ENCODE data around the gene RASSF4. TPM values are rescaled to one million over a fixed set of nuclear protein-coding genes. Genes with fewer than 3 reads are reported as not detected.

RASSF4 gene
- total and polyA plus RNA-seq, 9 of the 15 experiments (the other 6 are each of a cell fraction or from before 2014, with no cell fraction given) = 0.01 to 0.62 (median 0.11) TPM; not detected in 3

DNA sequence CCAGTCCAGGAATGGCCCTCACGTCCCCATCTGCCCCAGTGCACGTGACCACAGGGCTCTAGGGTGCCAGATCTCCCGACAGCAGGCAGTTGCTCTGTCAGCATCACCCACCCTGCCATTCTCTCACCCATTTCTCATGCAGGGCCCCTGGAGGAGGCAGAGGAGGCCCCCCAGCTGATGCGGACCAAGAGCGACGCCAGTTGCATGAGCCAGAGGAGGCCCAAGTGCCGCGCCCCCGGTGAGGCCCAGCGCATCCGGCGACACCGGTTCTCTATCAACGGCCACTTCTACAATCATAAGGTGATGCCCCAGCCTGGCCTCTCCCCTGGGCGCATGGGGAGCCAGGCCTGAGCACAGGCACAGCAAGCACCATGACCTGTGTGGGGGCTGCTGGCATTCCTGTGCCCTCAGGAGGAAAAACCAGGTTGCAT lies 25.1 kb downstream of the RASSF4 start:
- no peak overlapping the region for H3K27ac ChIP-seq (ENCODE audit: extremely low read depth, low read depth, low read length)
- H3K4me3 ChIP-seq = no peak overlapping the region
- peaks cover 22 to 30% of the 10 kb centered on the region in 2 experiments for H3K4me1 ChIP-seq (replicated peaks in 1 of 2; ENCODE audit: control insufficient read depth in 2 of 2, insufficient read depth in 2 of 2, low read length in 2 of 2)
- peaks cover 14 to 33% of the 10 kb centered on the region in 2 experiments for H3K27me3 ChIP-seq (ENCODE audit: control insufficient read depth in 2 of 2, insufficient read depth in 2 of 2, low read length in 2 of 2)
- H3K9me3 ChIP-seq (replicated peaks; ENCODE audit: control insufficient read depth, insufficient read depth, low read depth, low read length) = no peaks in the 10 kb centered on the region
- H3K9me1 ChIP-seq (ENCODE audit: control insufficient read depth, insufficient read depth, low read length) = no peaks in the 10 kb centered on the region
- intact Hi-C loops (cut with micrococcal nuclease) = no loop called here
- no peak for TF ChIP-seq ARID1B (IDR thresholded peaks at IDR 0.05)
- no peak for TF ChIP-seq ZNF561 (CRISPR knock-in tag; conservative IDR thresholded peaks at IDR 0.05)
- TF ChIP-seq BHLHE40 (IDR thresholded peaks at IDR 0.05; ENCODE audit: low read length) = 0 out of 2 replicates have a peak, but pooled peaks have one; percentile 17
- TF ChIP-seq ZNF253 (CRISPR knock-in tag; conservative IDR thresholded peaks at IDR 0.05) = no peak
- TF ChIP-seq MYNN (IDR thresholded peaks at IDR 0.05) = no peak
- no peak for TF ChIP-seq MYNN (CRISPR knock-in tag; IDR thresholded peaks at IDR 0.05)
- FAIRE-seq = no peak
- H3K4me2 ChIP-seq (ENCODE audit: insufficient read depth, low read length) = no peak overlapping the region
- no peak overlapping the region; a peak in 1 of 4 replicates for H3K9ac ChIP-seq (ENCODE audit: insufficient read depth in 1 of 2, low read depth in 2 of 2, low read length in 2 of 2)
- 50% methylated on average over 14 of the region's 15 CpGs for WGBS (ENCODE audit: insufficient coverage, low coverage, missing lambda C conversion rate)
- no peak for ATAC-seq
- H3K36me3 ChIP-seq (ENCODE audit: control insufficient read depth, insufficient read depth, low read length) = no peaks in the 10 kb centered on the region
- CTCF ChIA-PET (ENCODE audit: low intra/inter-chr PET ratio) = no interaction called here
- no peak overlapping the region for H2AFZ ChIP-seq (ENCODE audit: low read depth, low read length)
- in situ Hi-C loops (cut with MboI) = no loop called here
- H4K20me1 ChIP-seq (replicated peaks; ENCODE audit: control insufficient read depth, insufficient read depth, low read length) = 0 out of 2 replicates have a peak, but pooled peaks cover 3% of the 10 kb centered on the region
- H3K79me2 ChIP-seq (ENCODE audit: control insufficient read depth, insufficient read depth, low read length) = no peaks in the 10 kb centered on the region
- BruUV-seq (replicated peaks) = no TSS peak
- no peak for DNase-seq (ENCODE audit: extremely low read depth in 1 of 4, low spot score in 3 of 4)
- POLR2A ChIA-PET = interaction anchor here (0.6 kb wide), 1 partner anchor 9 kb away, joined by 3 read pairs; no protein-coding TSS in a partner anchor

DNA sequence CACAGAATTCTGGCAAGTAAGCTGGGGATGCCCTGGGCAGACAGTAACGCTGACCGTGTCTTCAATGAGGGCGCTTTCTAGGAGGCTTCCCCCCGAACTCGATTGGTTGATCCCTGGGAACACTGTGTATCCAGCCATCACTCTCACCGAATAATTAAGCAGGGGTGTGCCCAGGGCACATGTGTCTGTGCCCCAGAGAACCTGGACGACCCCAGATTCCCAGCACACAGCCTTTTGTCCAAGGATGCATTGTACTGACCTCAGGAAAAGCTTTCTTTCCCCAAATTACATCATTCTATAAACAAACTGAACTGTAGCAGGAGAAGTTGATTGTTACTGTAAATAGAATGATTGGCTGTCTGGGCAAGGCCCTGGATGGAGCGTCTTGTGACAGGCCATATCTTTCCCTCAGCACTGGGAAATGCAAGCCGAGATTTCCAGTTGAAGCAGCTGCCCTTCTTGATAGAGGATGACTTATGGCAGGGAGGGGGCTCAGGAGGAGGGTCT lies 25.6 kb downstream of the RASSF4 start:
- H3K36me3 ChIP-seq (ENCODE audit: control insufficient read depth, insufficient read depth, low read length) = no peaks in the 10 kb centered on the region
- H3K9me3 ChIP-seq (replicated peaks; ENCODE audit: control insufficient read depth, insufficient read depth, low read depth, low read length) = no peaks in the 10 kb centered on the region
- H3K27ac ChIP-seq (ENCODE audit: extremely low read depth, low read depth, low read length) = no peak overlapping the region
- no peaks in the 10 kb centered on the region for H3K9me1 ChIP-seq (ENCODE audit: control insufficient read depth, insufficient read depth, low read length)
- H3K9ac ChIP-seq (ENCODE audit: insufficient read depth in 1 of 2, low read depth in 2 of 2, low read length in 2 of 2) = no peak overlapping the region
- no peaks in the 10 kb centered on the region for H3K79me2 ChIP-seq (ENCODE audit: control insufficient read depth, insufficient read depth, low read length)
- no peak overlapping the region for H2AFZ ChIP-seq (ENCODE audit: low read depth, low read length)
- DNase-seq (ENCODE audit: extremely low read depth in 1 of 4, low spot score in 3 of 4) (no peak), FAIRE-seq (no peak), ATAC-seq (no peak)
- H4K20me1 ChIP-seq (replicated peaks; ENCODE audit: control insufficient read depth, insufficient read depth, low read length) = 0 out of 2 replicates have a peak, but pooled peaks cover 3% of the 10 kb centered on the region
- H3K27me3 ChIP-seq (ENCODE audit: control insufficient read depth in 2 of 2, insufficient read depth in 2 of 2, low read length in 2 of 2) = peaks cover 14 to 38% of the 10 kb centered on the region in 2 experiments
- peaks cover 17 to 34% of the 10 kb centered on the region in 2 experiments for H3K4me1 ChIP-seq (replicated peaks in 1 of 2; ENCODE audit: control insufficient read depth in 2 of 2, insufficient read depth in 2 of 2, low read length in 2 of 2)
- H3K4me2 ChIP-seq (ENCODE audit: insufficient read depth, low read length) = no peak overlapping the region
- CTCF ChIA-PET (ENCODE audit: low intra/inter-chr PET ratio) = no interaction called here
- 15% methylated on average over 9 of the region's 9 CpGs for WGBS (ENCODE audit: insufficient coverage, low coverage, missing lambda C conversion rate)
- in situ Hi-C loops (cut with MboI) = no loop called here
- BruUV-seq (replicated peaks) = no TSS peak
- POLR2A ChIA-PET = no interaction called here
- H3K4me3 ChIP-seq = no peak overlapping the region
- intact Hi-C loops (cut with micrococcal nuclease) = no loop called here
- TF ChIP-seq ZNF778 (CRISPR knock-in tag; IDR thresholded peaks at IDR 0.05) (no peak), TRIM24 (IDR thresholded peaks at IDR 0.05) (peak in 1 of 2 experiments; percentile 11; a peak in 1 of 4 replicates), ELF2 (CRISPR knock-in tag; IDR thresholded peaks at IDR 0.05) (no peak), TEAD1 (CRISPR knock-in tag; IDR thresholded peaks at IDR 0.05) (peak in 1 of 2 experiments; percentile 70; a peak in 1 of 4 replicates), SMAD4 (CRISPR knock-in tag; conservative IDR thresholded peaks at IDR 0.05) (peak; percentile 54), FOSL1 (tag; conservative IDR thresholded peaks at IDR 0.05) (peak; percentile 34; the same call in 1 of the 2 replicates), NRF1 (conservative IDR thresholded peaks at IDR 0.05 in 1 of 2, IDR thresholded peaks at IDR 0.05 in 1 of 2) (0 out of 4 replicates have a peak, but pooled peaks of 1 of the 2 experiments have one; percentile 27), COPS2 (conservative IDR thresholded peaks at IDR 0.05) (no peak)
- TF ChIP-seq, protein P1, sequence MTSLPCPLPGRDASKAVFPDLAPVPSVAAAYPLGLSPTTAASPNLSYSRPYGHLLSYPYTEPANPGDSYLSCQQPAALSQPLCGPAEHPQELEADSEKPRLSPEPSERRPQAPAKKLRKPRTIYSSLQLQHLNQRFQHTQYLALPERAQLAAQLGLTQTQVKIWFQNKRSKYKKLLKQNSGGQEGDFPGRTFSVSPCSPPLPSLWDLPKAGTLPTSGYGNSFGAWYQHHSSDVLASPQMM (CRISPR knock-in tag; IDR thresholded peaks at IDR 0.05) = no peak
- TF ChIP-seq, protein P2, sequence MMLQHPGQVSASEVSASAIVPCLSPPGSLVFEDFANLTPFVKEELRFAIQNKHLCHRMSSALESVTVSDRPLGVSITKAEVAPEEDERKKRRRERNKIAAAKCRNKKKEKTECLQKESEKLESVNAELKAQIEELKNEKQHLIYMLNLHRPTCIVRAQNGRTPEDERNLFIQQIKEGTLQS (IDR thresholded peaks at IDR 0.05) = peak; percentile 49; the same call in 1 of the 2 replicates
- TF ChIP-seq, protein P2 (CRISPR knock-in tag; conservative IDR thresholded peaks at IDR 0.05) = no peak
